ENCODE results near the gene CFAP210.

The CFAP210 gene

DNA sequence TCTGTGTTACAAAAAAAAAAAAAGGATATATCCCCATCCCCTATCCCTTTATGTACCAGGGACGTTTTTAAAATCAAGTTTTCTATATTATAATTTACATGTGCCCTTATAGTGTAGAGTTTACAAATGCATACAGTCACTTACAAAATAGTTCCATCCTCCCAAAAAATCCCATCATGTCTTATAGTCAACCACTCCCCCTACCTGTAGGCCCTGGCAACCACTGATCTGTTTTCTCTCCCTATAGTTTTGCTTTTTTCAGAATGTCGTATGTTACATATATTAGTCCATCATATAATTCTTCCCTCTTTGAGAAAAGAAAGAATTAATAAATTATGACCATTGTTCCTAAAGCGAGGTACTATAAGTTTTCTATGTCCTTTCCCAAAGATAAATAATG, 17.8 kb downstream of the CFAP210 start:
- no peak for DNase-seq (ENCODE audit: low read depth in 1 of 2, low spot score in 1 of 2)

GRCh38 chr2:169673921-169674320, 20.3 kb downstream of the CFAP210 start:
- DNase-seq (ENCODE audit: low read depth in 1 of 2, low spot score in 1 of 2): no peak

GRCh38 chr2:169673106-169673505, 21.1 kb downstream of the CFAP210 start:
- no peak for DNase-seq (ENCODE audit: low read depth in 1 of 2, low spot score in 1 of 2)

DNA sequence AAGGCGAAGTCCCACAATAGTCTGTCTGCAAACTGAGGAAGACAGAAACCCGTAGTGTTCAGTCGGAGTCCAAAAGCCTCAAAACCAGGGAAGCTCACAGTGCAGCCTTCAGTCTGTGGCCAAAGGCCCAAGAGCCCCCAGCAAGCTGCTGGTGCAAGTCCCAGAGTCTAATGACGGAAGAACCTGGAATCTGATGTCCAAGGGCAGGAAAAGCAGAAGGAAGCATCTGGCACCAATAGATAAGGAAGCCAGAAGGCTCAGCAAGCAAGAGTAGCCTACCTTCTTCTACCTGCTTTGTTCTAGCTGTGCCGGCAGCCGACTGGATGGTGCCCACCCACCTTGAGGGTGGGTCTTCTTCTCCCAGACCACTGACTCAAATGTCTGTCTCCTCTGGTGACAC, 21.8 kb downstream of the CFAP210 start:
- DNase-seq (ENCODE audit: low read depth in 1 of 2, low spot score in 1 of 2): no peak

GRCh38 chr2:169670937-169671336, 23.3 kb downstream of the CFAP210 start:
- DNase-seq (ENCODE audit: low read depth in 1 of 2, low spot score in 1 of 2): no peak

- no peak for DNase-seq (ENCODE audit: low read depth in 1 of 2, low spot score in 1 of 2)
These were observed 24.0 kb downstream of the CFAP210 start for GRCh38 chr2:169670215-169670651.

DNA sequence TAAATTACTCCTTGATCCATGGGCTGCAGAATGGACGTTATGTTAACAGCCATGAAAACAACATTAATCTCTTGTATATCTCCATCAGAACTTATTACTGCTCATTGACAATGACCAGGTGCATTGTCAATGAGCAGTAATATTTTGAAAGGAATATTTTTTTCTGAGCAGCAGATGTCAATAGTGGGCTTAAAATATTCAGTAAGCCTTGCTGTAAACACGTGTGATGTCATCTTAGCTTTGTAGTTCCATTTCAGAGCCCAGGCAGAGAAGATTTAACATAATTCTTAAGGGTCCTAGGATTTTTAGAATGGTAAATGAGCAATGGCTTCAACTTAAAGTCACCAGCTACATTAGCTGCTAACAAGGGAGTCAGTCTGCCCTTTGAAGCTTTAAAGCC, 26.6 kb downstream of the CFAP210 start:
- no peak for DNase-seq (ENCODE audit: low read depth in 1 of 2, low spot score in 1 of 2)

DNA sequence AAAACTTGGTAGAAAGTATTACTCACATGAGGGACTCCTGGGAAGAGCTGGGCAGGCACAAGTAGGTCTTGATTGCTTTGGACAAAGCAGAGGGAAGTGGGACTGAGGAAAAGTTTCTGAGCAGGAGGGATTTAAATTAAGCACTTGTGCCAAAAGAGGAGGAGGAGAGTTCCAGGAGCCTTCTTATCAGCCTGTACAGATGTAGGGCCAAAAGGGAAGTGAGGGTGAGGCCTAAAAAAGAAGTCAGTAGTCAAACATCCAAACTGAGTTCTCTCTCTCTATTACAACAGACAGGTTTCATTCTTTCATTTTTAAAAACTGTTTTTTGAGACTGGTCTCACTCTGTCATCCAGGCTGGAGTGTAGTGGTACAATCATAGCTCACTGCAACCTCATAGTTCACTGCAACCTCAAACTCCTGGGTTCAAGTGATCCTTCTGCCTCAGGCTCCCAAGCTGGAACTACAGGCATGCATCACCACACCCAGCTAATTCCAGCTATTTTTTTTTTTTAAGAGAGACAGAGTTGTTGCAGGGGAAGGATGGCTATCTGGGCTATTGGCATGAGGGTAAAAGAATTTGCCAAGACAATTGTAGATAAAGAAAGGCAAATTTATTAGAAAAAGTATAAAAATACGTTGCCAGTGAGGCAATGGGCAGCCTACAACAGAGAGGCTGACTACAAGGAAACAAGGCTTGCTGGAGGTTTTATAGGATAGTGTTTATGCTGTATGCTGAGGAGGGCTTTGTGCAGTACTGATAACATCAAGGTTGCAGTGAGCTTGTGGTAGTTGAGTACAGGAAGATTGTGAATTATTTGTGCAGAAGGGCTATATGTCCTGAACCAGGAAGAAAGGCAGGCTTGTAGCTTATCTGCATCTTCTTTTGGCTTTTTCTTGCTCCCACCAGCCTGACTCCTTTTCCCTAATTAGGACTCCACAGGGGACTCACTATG, 29.0 kb downstream of the CFAP210 start:
- no peak for DNase-seq (ENCODE audit: low read depth in 1 of 2, low spot score in 1 of 2)

DNA sequence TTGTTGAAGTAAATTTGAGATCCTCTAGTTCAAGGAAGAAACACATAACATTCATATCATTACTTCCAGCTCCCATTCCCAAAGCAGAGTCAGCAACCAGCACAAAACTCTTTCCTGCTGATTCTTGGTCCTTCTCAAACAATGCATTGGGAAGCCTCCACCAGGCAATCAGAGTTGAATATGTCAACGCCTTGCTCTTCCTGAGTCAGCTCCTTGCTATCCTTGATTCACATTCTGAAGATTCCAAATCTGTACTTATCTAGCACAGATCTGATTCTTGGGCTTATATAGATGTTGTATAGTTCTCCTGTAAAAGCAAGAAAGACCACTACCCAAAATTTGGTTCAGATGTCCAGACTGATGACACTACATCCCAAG, 29.6 kb downstream of the CFAP210 start:
- no peak for DNase-seq (ENCODE audit: low read depth in 1 of 2, low spot score in 1 of 2)

DNA sequence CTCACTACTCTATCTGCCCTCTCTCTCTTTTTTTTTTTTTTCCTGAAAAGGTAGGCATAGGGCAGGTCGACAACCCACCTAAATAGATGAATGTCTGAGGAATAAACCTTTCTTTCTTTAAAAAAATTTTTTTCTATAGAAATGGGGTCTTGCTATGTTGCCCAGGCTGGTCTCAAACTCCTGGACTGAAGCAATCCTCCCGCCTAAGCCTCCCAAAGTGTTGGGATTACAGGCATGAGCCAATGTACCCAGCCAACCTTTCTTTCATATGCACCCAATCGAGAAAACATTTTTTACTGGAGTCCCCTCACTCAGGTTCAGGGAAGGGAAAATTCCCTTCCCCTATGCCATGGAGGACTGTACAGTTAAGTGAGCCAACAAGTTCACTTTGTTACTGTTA, 31.0 kb downstream of the CFAP210 start:
- no peak for DNase-seq (ENCODE audit: low read depth in 1 of 2, low spot score in 1 of 2)

GRCh38 chr2:169662744-169663143, 31.5 kb downstream of the CFAP210 start:
- DNase-seq (ENCODE audit: low read depth in 1 of 2, low spot score in 1 of 2): no peak

GRCh38 chr2:169661265-169661664, 32.9 kb downstream of the CFAP210 start:
- no peak for DNase-seq (ENCODE audit: low read depth in 1 of 2, low spot score in 1 of 2)

GRCh38 chr2:169659320-169659719, 34.9 kb downstream of the CFAP210 start:
- no peak for DNase-seq (ENCODE audit: low read depth in 1 of 2, low spot score in 1 of 2)

DNA sequence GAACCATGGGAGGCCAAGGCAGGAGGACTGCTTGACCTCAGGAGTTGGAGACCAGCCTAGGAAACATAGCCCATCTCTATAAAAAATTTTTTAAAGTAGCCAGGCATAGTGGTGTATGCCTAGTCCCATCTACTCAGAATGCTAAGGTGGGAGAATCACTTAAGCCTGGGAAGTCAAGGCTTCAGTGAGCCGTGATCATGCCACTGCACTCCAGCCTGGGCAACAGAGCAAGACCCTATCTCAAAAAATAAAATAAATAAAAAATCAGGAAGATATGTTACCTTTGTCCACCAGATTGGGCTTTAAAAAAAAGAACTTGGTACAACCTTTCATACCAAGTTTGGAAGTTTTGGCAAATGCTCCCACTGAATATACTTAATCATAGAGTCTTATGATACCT, 35.3 kb downstream of the CFAP210 start:
- DNase-seq (ENCODE audit: low read depth in 1 of 2, low spot score in 1 of 2): no peak

GRCh38 chr2:169656164-169656563, 38.0 kb downstream of the CFAP210 start:
- DNase-seq (ENCODE audit: low read depth in 1 of 2, low spot score in 1 of 2): no peak

- DNase-seq (ENCODE audit: low read depth in 1 of 2, low spot score in 1 of 2): no peak
These were observed 40.6 kb downstream of the CFAP210 start for GRCh38 chr2:169653636-169654035.

DNA sequence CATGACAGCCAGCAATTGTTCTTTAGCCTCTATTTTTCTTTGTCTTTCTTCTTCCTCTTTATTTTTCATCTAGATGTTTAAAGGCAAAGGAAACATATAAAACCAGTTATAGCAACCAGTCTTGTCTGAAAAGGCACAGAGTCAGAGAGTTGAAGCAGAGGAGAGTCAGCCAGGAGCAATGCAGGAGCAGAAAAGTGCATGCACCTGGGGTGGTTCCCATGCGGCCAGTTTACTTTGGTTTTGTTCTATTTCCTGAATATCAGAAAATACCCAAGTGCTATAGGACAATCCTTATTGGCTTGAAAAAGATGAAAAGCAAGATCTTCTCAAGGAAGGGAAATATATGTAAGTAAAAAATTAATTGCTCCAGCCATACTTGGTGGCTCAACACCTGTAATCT, 44.9 kb downstream of the CFAP210 start:
- no peak for DNase-seq (ENCODE audit: low read depth in 1 of 2, low spot score in 1 of 2)

GRCh38 chr2:169647496-169647895, 46.7 kb downstream of the CFAP210 start:
- no peak for DNase-seq (ENCODE audit: low read depth in 1 of 2, low spot score in 1 of 2)

DNA sequence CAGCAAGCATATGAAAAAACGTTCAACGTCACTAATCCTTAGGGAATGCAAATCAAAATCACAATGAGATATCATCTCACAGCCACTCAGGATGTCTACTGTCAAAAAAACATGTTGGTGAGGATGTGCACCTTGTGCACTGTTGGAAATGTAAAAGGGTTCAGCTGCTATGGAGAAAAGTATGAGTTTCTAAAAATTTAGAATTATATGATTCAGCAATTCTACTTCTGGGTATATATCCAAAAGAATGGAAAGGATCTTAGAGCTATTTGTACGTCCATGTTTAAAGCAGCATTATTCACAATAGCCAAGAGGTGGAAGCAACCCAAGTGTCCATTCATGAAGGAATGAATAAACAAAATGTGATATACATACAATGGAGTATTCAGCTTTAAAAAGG, 50.0 kb downstream of the CFAP210 start:
- DNase-seq (ENCODE audit: low read depth in 1 of 2, low spot score in 1 of 2): no peak

- no peak for DNase-seq (ENCODE audit: low read depth in 1 of 2, low spot score in 1 of 2)
These were observed 52.7 kb downstream of the CFAP210 start for GRCh38 chr2:169641464-169641863.

GRCh38 chr2:169640104-169640503, 54.1 kb downstream of the CFAP210 start:
- DNase-seq (ENCODE audit: low read depth in 1 of 2, low spot score in 1 of 2): no peak

DNA sequence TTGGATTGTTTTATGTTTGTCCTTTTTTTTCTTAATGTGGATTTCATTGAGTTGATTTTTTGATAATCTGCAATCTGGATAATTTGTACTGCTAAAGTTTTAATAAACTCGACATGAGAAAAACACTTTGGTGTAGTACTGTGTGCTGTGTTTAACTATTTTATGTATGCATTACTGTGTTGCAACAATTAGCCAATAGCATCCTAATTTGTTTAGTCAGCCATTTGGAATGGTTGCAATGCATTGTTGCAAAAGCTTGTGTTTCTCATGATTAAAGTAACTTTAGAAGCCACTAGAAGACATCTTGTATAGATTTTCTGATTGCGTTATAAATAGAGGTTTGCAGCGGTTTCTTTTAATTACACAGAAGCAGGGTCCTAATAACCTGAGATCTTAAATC, 56.6 kb downstream of the CFAP210 start:
- no peak for DNase-seq (ENCODE audit: low read depth in 1 of 2, low spot score in 1 of 2)
